CD4-positive, alpha-beta T cell (primary cell): ENCODE results near the gene PAX5. TPM values are rescaled to one million over a fixed set of nuclear protein-coding genes. Genes with fewer than 3 reads are reported as not detected.

Experiments used
- ATAC-seq: fragments of 200-7000 bp; cut with Tn5 transposase; one replicate; pipeline ENCODE4 v1.10.0; 2022; ENCODE audit warnings: mild to moderate bottlenecking; ENCODE audit not compliant: poor library complexity
- CTCF ChIA-PET: fragments of 350-600 bp; sonication (Branson Sonifier 250); formaldehyde crosslinking; loops from one replicate; lab custom pipeline; 2021; ENCODE audit warnings: antibody characterized with exemption, inconsistent platforms; lab: Charles Lee
- POLR2A ChIA-PET: fragments of 350-600 bp; sonication (Branson Sonifier 250); formaldehyde crosslinking; loops from one replicate; lab custom pipeline; 2021; ENCODE audit warnings: antibody characterized with exemption, inconsistent platforms; lab: Charles Lee
- DNase-seq, 14 experiments: peaks; one replicate each; pipeline ENCODE4 v3.0.0-alpha.2; 2013 to 2020; ENCODE audit warnings: mixed read lengths in 2 of 14
- H3K27ac ChIP-seq, 2 donors: one replicate each; pipeline versions ENCODE4 v1.5.1 to v1.7.0; 2013; ENCODE audit warnings: low read length in 2 of 2, low read depth in 1 of 2, mild to moderate bottlenecking in 1 of 2
- H3K27me3 ChIP-seq, 2 experiments: 1 replicate in 1 of 2; 2 replicates in 1 of 2; pipeline versions ENCODE4 v1.6.1 to v1.7.0; 2013; ENCODE audit warnings: low read length in 2 of 2, control low read depth in 1 of 2, mild to moderate bottlenecking in 1 of 2, moderate library complexity in 1 of 2; ENCODE audit not compliant: insufficient read depth in 2 of 2, control insufficient read depth in 1 of 2
- H3K36me3 ChIP-seq: one replicate; pipeline ENCODE4 v1.6.1; 2013; ENCODE audit warnings: low read length, control low read depth; ENCODE audit not compliant: insufficient read depth
- H3K4me1 ChIP-seq: one replicate; pipeline ENCODE4 v1.6.1; 2013; ENCODE audit warnings: low read length, control low read depth; ENCODE audit not compliant: insufficient read depth
- H3K4me3 ChIP-seq: one replicate; pipeline ENCODE4 v1.5.1; 2013; ENCODE audit warnings: mild to moderate bottlenecking, low read length, moderate library complexity
- H3K9me3 ChIP-seq, 2 experiments: 1 replicate in 1 of 2; 2 replicates in 1 of 2; pipeline versions ENCODE4 v1.6.1 to v1.7.0; 2013; ENCODE audit warnings: low read length in 2 of 2, mild to moderate bottlenecking in 2 of 2, control low read depth in 1 of 2, moderate library complexity in 1 of 2; ENCODE audit not compliant: control insufficient read depth in 1 of 2, insufficient read depth in 1 of 2
- H3K27ac Mint-ChIP-seq: one replicate; pipeline ENCODE4 v1.8.0; 2020; ENCODE audit warnings: mixed read lengths
- H3K27me3 Mint-ChIP-seq: one replicate; pipeline ENCODE4 v1.8.0; 2021; ENCODE audit warnings: mixed read lengths
- H3K36me3 Mint-ChIP-seq: one replicate; pipeline ENCODE4 v1.8.0; 2021; ENCODE audit warnings: low read depth, mixed read lengths
- H3K4me1 Mint-ChIP-seq: one replicate; pipeline ENCODE4 v1.8.0; 2021; ENCODE audit warnings: low read depth, mixed read lengths
- H3K4me3 Mint-ChIP-seq: one replicate; pipeline ENCODE4 v1.8.0; 2020; ENCODE audit warnings: mild to moderate bottlenecking, mixed read lengths
- H3K9me3 Mint-ChIP-seq: one replicate; pipeline ENCODE4 v1.8.0; 2020; ENCODE audit warnings: mixed read lengths
- intact Hi-C, 2 experiments: fragments of 100-400 bp; cut with DNase I in 1 of 2; cut with micrococcal nuclease in 1 of 2; formaldehyde crosslinking; loops; one replicate each; pipeline versions ENCODE4 v1.15.1 to v1.9.0; 2023 to 2025; cut with DNase I, micrococcal nuclease
- total RNA-seq, 174 experiments: library from RNA in 2 of 174; stranded (reverse) in 2 of 174; gene quantifications; one replicate each; pipeline ENCODE4 v1.2.3 and lab custom pipeline; 2021 to 2026
- TF ChIP-seq, protein P1 (sequence below): fragments of 200-600 bp; IDR thresholded peaks from one replicate; pipeline ENCODE4 v1.8.0; 2022; ENCODE audit warnings: antibody characterized with exemption, mild to moderate bottlenecking

Gene PAX5
- total RNA-seq, 2 experiments from 2014 or later, result 0.03 to 0.11 TPM

DNA sequence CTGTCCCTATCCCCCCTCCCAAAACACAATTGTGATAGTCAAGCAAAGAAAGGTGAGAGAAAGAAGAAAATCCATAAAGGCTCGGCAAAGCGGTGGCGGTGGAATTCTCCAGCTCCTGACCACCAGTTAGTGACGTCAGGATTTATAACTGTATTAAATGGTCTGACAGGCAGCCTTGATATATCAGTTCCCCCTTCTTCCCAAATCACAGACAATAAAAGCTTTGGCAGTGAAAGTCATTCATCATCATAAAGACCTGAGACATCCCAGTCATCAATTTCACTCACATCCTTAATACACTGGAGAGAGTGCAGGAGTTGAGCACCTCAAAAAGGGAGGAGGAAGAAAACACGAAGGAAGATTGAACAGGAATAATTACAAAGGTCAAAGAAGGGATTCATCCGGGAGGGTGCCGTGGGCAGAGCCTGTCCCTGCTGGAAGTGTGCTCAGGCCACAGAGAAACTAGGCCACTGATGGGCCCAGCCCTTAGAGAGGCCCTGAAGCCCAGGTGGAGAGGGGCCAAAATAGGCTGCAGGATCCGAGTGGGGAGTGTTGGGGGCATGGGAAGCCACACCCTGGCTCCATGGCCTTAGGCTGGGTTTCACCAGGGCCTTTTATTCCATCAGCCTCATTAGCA is 131.9 kb downstream of the PAX5 start:
- Mint-ChIP-seq H3K36me3 (no peaks in the 10 kb centered on the region), H3K4me3 (no peak overlapping the region), H3K27me3 (peaks cover 35% of the 10 kb centered on the region), H3K27ac (no peak overlapping the region), H3K4me1 (no peaks in the 10 kb centered on the region), H3K9me3 (no peaks in the 10 kb centered on the region)
- intact Hi-C loops, result no loop called here
- CTCF ChIA-PET, result no interaction called here
- no peak for ATAC-seq
- Histone ChIP-seq H3K27me3 (no peaks in the 10 kb centered on the region), H3K4me3 (no peak overlapping the region), H3K9me3 (no peaks in the 10 kb centered on the region), H3K4me1 (no peaks in the 10 kb centered on the region), H3K36me3 (no peaks in the 10 kb centered on the region), H3K27ac (no peak overlapping the region)
- POLR2A ChIA-PET, result no interaction called here
- TF ChIP-seq, protein P1, sequence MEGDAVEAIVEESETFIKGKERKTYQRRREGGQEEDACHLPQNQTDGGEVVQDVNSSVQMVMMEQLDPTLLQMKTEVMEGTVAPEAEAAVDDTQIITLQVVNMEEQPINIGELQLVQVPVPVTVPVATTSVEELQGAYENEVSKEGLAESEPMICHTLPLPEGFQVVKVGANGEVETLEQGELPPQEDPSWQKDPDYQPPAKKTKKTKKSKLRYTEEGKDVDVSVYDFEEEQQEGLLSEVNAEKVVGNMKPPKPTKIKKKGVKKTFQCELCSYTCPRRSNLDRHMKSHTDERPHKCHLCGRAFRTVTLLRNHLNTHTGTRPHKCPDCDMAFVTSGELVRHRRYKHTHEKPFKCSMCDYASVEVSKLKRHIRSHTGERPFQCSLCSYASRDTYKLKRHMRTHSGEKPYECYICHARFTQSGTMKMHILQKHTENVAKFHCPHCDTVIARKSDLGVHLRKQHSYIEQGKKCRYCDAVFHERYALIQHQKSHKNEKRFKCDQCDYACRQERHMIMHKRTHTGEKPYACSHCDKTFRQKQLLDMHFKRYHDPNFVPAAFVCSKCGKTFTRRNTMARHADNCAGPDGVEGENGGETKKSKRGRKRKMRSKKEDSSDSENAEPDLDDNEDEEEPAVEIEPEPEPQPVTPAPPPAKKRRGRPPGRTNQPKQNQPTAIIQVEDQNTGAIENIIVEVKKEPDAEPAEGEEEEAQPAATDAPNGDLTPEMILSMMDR, result no peak
- no peak for DNase-seq

DNA sequence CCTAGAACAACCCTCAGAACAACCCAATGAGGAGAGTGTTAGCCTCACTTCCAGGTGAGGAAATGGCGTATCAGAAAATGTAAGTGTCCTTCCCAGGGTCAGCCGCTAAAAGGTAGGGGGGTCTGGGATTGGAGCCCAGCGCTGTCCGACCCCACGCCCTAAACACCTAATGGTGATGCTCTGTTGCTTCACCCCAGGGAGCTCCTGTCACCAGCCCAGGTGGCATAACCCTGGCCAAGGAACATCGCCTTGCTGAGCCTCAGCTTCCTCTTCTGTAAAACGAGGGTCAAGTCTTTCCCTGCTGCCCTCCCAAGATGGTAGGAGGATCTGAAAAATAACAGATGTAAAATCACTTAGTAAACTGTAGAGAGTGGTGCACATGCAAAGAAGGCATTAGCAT is 132.5 kb downstream of the PAX5 start:
- H3K27me3 ChIP-seq, result no peaks in the 10 kb centered on the region
- Mint-ChIP-seq H3K9me3 (no peaks in the 10 kb centered on the region), H3K4me3 (no peak overlapping the region), H3K36me3 (no peaks in the 10 kb centered on the region), H3K27me3 (peaks cover 34% of the 10 kb centered on the region), H3K27ac (no peak overlapping the region), H3K4me1 (no peaks in the 10 kb centered on the region)
- H3K9me3 ChIP-seq, result no peaks in the 10 kb centered on the region
- TF ChIP-seq, protein P1, result no peak
- intact Hi-C loops, result no loop called here
- no peak overlapping the region for H3K4me3 ChIP-seq
- CTCF ChIA-PET, result no interaction called here
- H3K27ac ChIP-seq, result no peak overlapping the region
- H3K36me3 ChIP-seq, result no peaks in the 10 kb centered on the region
- ATAC-seq (no peak), DNase-seq (no peak)
- POLR2A ChIA-PET, result no interaction called here
- no peaks in the 10 kb centered on the region for H3K4me1 ChIP-seq

DNA sequence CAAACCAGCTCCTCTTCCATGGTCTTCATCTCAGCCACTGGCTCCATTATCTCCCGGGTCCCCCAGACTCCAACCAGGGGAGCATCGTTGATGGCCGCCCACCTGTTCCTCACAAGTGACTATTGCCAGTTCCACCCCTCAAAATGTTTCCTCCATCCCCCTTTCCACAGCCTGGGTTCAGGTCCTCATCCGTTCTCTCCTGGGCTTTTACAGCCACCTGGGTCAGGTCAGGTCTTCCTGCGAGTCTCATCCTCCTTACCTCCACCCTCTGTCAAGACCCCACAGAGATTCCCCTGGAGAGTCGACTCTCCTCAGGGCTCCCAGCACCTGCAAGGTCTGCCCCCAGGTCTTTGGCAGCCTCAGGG is 133.2 kb downstream of the PAX5 start:
- H3K4me3 Mint-ChIP-seq, result no peak overlapping the region
- H3K4me1 ChIP-seq, result no peaks in the 10 kb centered on the region
- no peaks in the 10 kb centered on the region for H3K36me3 Mint-ChIP-seq
- H3K9me3 Mint-ChIP-seq, result no peaks in the 10 kb centered on the region
- ChIA-PET POLR2A (no interaction called here), CTCF (no interaction called here)
- peaks cover 29% of the 10 kb centered on the region for H3K27me3 Mint-ChIP-seq
- TF ChIP-seq, protein P1, result no peak
- intact Hi-C loops, result no loop called here
- H3K27me3 ChIP-seq, result no peaks in the 10 kb centered on the region
- no peaks in the 10 kb centered on the region for H3K9me3 ChIP-seq
- DNase-seq (no peak), ATAC-seq (no peak)
- H3K27ac ChIP-seq, result no peak overlapping the region
- no peaks in the 10 kb centered on the region for H3K36me3 ChIP-seq
- no peak overlapping the region for H3K27ac Mint-ChIP-seq
- no peaks in the 10 kb centered on the region for H3K4me1 Mint-ChIP-seq
- H3K4me3 ChIP-seq, result no peak overlapping the region
